Measurements from ENCODE around the gene GNAI3.

DNA sequence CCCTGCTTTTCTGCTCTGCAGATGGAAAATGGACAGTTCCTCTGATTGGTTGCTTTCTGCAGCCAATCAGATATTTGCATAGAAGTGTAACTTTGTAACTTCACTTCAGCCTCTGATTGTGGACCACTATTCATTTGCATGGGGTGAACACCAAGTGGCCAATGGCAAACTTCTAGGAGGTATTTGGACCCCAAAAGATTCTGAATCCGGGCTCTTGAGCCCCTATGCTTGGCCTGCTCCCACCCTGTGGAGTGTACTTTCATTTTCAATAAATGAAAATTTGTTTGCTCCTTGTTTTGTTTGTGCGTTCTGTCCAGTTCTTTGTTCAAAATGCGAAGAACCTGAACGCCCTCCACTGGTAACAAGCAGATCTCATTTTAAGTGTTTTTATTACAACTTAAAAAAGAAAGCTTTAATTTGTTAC lies 101.1 kb downstream of the GNAI3 start:
- TF ChIP-seq EZH2 (IDR thresholded peaks at IDR 0.05; ENCODE audit: borderline replicate concordance, low read length), result no peak
- TF ChIP-seq, protein P1, sequence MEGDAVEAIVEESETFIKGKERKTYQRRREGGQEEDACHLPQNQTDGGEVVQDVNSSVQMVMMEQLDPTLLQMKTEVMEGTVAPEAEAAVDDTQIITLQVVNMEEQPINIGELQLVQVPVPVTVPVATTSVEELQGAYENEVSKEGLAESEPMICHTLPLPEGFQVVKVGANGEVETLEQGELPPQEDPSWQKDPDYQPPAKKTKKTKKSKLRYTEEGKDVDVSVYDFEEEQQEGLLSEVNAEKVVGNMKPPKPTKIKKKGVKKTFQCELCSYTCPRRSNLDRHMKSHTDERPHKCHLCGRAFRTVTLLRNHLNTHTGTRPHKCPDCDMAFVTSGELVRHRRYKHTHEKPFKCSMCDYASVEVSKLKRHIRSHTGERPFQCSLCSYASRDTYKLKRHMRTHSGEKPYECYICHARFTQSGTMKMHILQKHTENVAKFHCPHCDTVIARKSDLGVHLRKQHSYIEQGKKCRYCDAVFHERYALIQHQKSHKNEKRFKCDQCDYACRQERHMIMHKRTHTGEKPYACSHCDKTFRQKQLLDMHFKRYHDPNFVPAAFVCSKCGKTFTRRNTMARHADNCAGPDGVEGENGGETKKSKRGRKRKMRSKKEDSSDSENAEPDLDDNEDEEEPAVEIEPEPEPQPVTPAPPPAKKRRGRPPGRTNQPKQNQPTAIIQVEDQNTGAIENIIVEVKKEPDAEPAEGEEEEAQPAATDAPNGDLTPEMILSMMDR (IDR thresholded peaks at IDR 0.05; ENCODE audit: low read length), result peak; percentile 27; the same call in 1 of the 2 replicates
